Subcutaneous adipose tissue (tissue), 4 donors: ENCODE results near the gene VPS41. TPM values are rescaled to one million over a fixed set of nuclear protein-coding genes. Genes with fewer than 3 reads are reported as not detected.

Experiments used
- CTCF ChIP-seq: fragments of 450-650 bp; IDR thresholded peaks from one replicate; pipeline ENCODE4 v1.5.1; 2016; ENCODE audit warnings: low read depth, mild to moderate bottlenecking, control low read depth, antibody characterized with exemption, moderate library complexity
- total RNA-seq, 4 donors: library from RNA; depleted of rRNA; stranded (reverse); fragments of >200 nt; gene quantifications; one replicate each; pipeline ENCODE4 v1.1.0, GENCODE V29; 2016

The VPS41 gene
- total RNA-seq, 4 donors from 2014 or later = 41.9 to 61.8 (median 55.0) TPM

GRCh38 chr7:38704751-38705150, 204.2 kb downstream of the VPS41 start:
- no peak for TF ChIP-seq CTCF

- no peak for TF ChIP-seq CTCF
These were observed 204.9 kb downstream of the VPS41 start for GRCh38 chr7:38704041-38704547.

GRCh38 chr7:38703093-38703492, 205.9 kb downstream of the VPS41 start:
- no peak for TF ChIP-seq CTCF

GRCh38 chr7:38702002-38702535, 206.9 kb downstream of the VPS41 start:
- TF ChIP-seq CTCF = no peak

- no peak for TF ChIP-seq CTCF
These were observed 208.9 kb downstream of the VPS41 start for GRCh38 chr7:38700116-38700515.

GRCh38 chr7:38699471-38699870, 209.5 kb downstream of the VPS41 start:
- TF ChIP-seq CTCF = no peak

- no peak for TF ChIP-seq CTCF
These were observed 214.7 kb downstream of the VPS41 start for GRCh38 chr7:38694326-38694725.
